Measurements from ENCODE around the gene PDP2. TPM values are rescaled to one million over a fixed set of nuclear protein-coding genes. Genes with fewer than 3 reads are reported as not detected.

The PDP2 gene
- polyA plus RNA-seq, 1 experiment = 12.1 TPM

- Histone ChIP-seq H3K4me3 (ENCODE audit: low read depth, low read length) (no peak overlapping the region), H3K27ac (ENCODE audit: low read depth, low read length) (peak overlapping the region; percentile 21), H3K27me3 (ENCODE audit: control insufficient read depth, insufficient read depth, low read length) (peaks cover 10% of the 10 kb centered on the region), H3K9me3 (ENCODE audit: control insufficient read depth, insufficient read depth, low read length) (peaks cover 2% of the 10 kb centered on the region; the same call in 1 of the 2 replicates)
- ChIA-PET POLR2A (interaction anchor here (0.6 to 1.5 kb wide), 2 partner anchors 19 to 32 kb away, joined by 3 read pairs; no protein-coding TSS in a partner anchor), CTCF (interaction anchor here (0.6 to 4.2 kb wide), 5 partner anchors 8 to 227 kb away, joined by 3 to 77 read pairs (median 4); partner anchors contain the start of gene CDH16)
- TF ChIP-seq, protein P1, sequence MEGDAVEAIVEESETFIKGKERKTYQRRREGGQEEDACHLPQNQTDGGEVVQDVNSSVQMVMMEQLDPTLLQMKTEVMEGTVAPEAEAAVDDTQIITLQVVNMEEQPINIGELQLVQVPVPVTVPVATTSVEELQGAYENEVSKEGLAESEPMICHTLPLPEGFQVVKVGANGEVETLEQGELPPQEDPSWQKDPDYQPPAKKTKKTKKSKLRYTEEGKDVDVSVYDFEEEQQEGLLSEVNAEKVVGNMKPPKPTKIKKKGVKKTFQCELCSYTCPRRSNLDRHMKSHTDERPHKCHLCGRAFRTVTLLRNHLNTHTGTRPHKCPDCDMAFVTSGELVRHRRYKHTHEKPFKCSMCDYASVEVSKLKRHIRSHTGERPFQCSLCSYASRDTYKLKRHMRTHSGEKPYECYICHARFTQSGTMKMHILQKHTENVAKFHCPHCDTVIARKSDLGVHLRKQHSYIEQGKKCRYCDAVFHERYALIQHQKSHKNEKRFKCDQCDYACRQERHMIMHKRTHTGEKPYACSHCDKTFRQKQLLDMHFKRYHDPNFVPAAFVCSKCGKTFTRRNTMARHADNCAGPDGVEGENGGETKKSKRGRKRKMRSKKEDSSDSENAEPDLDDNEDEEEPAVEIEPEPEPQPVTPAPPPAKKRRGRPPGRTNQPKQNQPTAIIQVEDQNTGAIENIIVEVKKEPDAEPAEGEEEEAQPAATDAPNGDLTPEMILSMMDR (IDR thresholded peaks at IDR 0.05; ENCODE audit: low read depth, low read length) = no peak
- DNase-seq (ENCODE audit: low read depth, low spot score) = no peak
Measured at GRCh38 chr16:66926961-66927436, 46.7 kb downstream of the PDP2 start.

GRCh38 chr16:66927918-66928649 lies 47.8 kb downstream of the PDP2 start:
- H3K9me3 ChIP-seq (ENCODE audit: control insufficient read depth, insufficient read depth, low read length) = peaks cover 2% of the 10 kb centered on the region; the same call in 1 of the 2 replicates
- no peak for DNase-seq (ENCODE audit: low read depth, low spot score)
- H3K27me3 ChIP-seq (ENCODE audit: control insufficient read depth, insufficient read depth, low read length) = peaks cover 10% of the 10 kb centered on the region
- TF ChIP-seq, protein P1 (IDR thresholded peaks at IDR 0.05; ENCODE audit: low read depth, low read length) = no peak
- CTCF ChIA-PET = interaction anchor here (1.0 to 4.2 kb wide), 8 partner anchors 9 to 55 kb away, joined by 3 to 77 read pairs (median 8); partner anchors contain the start of gene CDH16
- POLR2A ChIA-PET = interaction anchor here (0.5 kb wide), 1 partner anchor 23 kb away, joined by 3 read pairs; no protein-coding TSS in a partner anchor
- no peak overlapping the region for H3K4me3 ChIP-seq (ENCODE audit: low read depth, low read length)
- no peak overlapping the region for H3K27ac ChIP-seq (ENCODE audit: low read depth, low read length)

DNA sequence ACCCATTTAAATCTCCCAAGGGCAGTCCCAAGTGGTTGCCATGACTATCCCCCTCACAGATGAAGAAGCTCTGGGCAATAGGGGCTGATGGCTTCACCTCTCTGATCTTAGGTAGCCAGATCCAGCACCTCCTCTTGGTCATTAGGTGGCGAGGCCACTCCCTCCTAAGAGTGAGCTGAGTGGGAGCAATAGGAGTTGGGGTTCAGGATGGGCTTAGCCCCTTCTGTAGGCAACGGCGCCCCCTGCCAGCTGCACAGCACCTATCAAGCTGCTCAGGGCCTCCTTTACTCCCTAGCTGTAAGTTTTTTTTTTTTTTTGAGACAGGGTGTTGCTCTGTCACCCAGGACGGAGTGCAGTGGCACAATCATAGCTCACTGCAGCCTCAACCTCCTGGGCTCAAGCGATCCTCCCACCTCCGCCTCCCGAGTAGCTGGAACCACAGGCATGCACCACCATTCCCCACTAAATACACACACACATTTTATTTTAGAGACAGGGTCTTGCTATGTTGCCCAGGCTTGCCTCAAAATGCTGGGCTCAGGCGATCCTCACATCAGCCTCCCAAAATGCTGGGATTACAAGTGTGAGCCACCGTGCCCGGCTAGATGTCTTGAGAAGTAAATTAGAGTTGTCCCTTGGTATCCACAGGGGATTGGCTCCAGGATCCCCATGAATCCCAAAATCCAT lies 48.5 kb downstream of the PDP2 start:
- POLR2A ChIA-PET = interaction anchor here (0.5 to 0.6 kb wide), 3 partner anchors 11 to 563 kb away, joined by 3 to 4 read pairs (median 4); no protein-coding TSS in a partner anchor
- TF ChIP-seq, protein P1 (IDR thresholded peaks at IDR 0.05; ENCODE audit: low read depth, low read length) = peak; percentile 52
- no peaks in the 10 kb centered on the region for H3K9me3 ChIP-seq (ENCODE audit: control insufficient read depth, insufficient read depth, low read length)
- CTCF ChIA-PET = interaction anchor here (0.6 to 4.2 kb wide), 9 partner anchors 10 to 58 kb away, joined by 3 to 77 read pairs (median 7); partner anchors contain the start of gene CDH16
- no peak overlapping the region for H3K4me3 ChIP-seq (ENCODE audit: low read depth, low read length)
- peaks cover 8% of the 10 kb centered on the region for H3K27me3 ChIP-seq (ENCODE audit: control insufficient read depth, insufficient read depth, low read length)
- DNase-seq (ENCODE audit: low read depth, low spot score) = no peak
- no peak overlapping the region for H3K27ac ChIP-seq (ENCODE audit: low read depth, low read length)

DNA sequence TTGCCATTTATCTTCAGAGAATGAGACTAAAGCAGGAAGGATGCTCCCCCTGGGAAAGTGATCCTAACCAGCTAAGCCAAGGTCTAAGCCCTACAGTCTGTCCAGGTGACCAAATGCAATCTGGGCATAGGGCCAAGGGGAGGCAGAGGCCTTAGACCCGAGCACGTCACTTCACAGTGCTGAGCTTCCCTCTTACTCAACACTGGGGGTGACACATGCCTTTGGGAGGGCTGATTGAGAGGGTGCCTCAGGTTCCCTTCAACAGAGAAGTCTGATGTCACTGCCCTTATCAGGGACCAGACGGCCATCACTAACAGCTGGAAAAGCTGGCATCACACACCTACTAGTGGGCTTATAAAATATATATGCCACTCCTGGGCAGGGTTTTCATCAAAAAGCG lies 49.9 kb downstream of the PDP2 start:
- Histone ChIP-seq H3K27me3 (ENCODE audit: control insufficient read depth, insufficient read depth, low read length) (no peaks in the 10 kb centered on the region), H3K27ac (ENCODE audit: low read depth, low read length) (peak overlapping the region; percentile 31), H3K4me3 (ENCODE audit: low read depth, low read length) (no peak overlapping the region), H3K9me3 (ENCODE audit: control insufficient read depth, insufficient read depth, low read length) (no peaks in the 10 kb centered on the region; the same call in 1 of the 2 replicates)
- CTCF ChIA-PET = interaction anchor here (1.3 to 1.7 kb wide), 4 partner anchors 21 to 225 kb away, joined by 3 to 5 read pairs (median 4); partner anchors contain the start of gene NAE1
- POLR2A ChIA-PET = interaction anchor here (1.4 kb wide), 1 partner anchor 30 kb away, joined by 3 read pairs; no protein-coding TSS in a partner anchor
- TF ChIP-seq, protein P1 (IDR thresholded peaks at IDR 0.05; ENCODE audit: low read depth, low read length) = no peak
- DNase-seq (ENCODE audit: low read depth, low spot score) = no peak

Measured in AG04450 (cell line).